ELR (cell line): ENCODE results near the gene SNX5.

ENCODE experiments used
- DNase-seq: peaks from one replicate; pipeline ENCODE4 v3.0.0-alpha.2; 2015; ENCODE audit warnings: low read depth

SNX5 gene

DNA sequence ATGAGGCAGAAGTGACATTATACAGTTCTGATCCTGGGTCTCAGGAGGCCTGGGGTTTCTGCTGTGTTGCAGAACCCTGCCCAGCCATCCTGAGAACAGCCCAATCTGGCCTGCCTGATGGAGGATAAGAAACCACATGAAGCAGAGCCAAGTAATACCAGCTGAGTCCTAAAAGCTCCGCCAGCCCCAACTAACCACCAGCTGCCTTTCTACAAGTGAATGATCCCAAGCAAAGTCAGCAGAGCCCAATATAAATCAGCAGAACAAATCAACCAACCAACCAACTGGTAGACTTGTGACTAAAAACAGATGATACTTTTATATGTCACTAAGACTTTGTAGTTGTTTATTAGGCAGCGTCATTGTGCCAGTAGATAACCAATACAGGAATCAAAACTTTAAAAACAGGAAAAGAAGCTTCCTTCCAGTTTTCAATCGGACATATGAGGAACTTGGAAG lies 52.1 kb downstream of the SNX5 start:
- DNase-seq, result no peak

GRCh38 chr20:17914957-17915356 lies 53.6 kb downstream of the SNX5 start:
- no peak for DNase-seq

DNA sequence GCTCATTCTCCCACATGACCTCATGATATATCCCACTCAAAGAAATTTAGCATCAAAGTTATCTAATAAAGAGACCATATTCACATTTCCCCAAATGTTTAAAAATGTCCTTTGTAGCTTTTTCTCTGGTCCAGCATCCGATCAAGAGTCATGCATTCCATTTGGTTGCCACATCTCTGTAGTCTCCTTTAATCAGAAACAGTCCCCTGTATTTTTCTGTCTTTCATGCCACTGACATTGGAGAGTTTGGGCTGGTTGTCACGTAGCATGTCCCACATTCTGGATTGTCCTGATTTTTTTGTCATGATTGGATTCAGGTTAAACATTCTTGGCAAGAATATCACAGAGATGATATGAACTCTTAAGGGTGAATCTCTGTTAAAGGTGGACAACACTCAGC lies 55.7 kb downstream of the SNX5 start:
- DNase-seq, result no peak

GRCh38 chr20:17911927-17912326 lies 56.7 kb downstream of the SNX5 start:
- DNase-seq, result no peak

DNA sequence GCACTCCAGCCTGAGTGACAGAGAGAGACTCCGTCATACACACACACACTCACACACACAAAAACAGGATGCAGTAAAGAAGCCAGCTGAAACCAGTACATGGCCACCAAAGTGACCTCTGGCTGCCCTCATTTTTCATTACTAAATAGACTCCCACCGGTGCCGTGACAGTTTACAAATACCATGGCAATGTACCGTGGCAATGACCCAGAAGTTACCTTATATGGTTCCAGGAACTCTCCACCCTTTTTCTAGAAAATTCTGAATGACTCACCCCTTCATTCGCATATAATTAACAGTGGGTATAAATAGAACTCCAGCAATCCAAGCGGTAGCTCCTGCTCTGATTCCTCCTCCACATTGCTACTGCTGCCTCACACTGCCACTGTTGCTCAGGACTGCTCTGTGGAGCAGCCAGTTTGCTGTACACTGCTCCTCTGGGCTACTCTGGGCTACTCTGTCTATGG lies 57.7 kb downstream of the SNX5 start:
- DNase-seq, result peak; percentile 49

- DNase-seq, result no peak
These were observed 58.7 kb downstream of the SNX5 start for GRCh38 chr20:17909869-17910321.

- DNase-seq, result no peak
These were observed 63.0 kb downstream of the SNX5 start for GRCh38 chr20:17905544-17905943.

GRCh38 chr20:17904027-17904426 lies 64.6 kb downstream of the SNX5 start:
- no peak for DNase-seq

- DNase-seq, result no peak
These were observed 66.0 kb downstream of the SNX5 start for GRCh38 chr20:17902531-17903083.

DNA sequence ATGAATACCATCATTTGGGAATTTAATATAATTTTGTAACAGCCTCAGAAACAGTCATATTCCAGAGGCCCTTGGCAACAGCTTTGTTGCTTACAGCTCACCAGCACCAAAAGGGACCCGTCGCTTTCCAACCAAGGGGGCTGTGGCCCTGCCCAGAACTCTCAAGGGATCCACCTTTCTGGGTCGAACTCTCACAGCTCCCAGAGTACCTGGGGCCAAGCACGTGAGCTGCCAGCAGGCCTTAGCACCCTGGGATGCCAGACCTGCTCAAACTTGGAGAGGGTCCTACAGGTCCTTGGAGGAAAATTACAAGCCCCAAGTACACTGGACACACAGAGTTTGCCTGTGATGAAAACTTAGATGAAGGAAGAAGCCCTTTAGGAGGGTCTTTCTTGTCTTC lies 66.6 kb downstream of the SNX5 start:
- no peak for DNase-seq

- DNase-seq, result peak; percentile 71
These were observed 70.0 kb downstream of the SNX5 start for GRCh38 chr20:17898548-17898994.

- DNase-seq, result peak; percentile 41
These were observed 70.9 kb downstream of the SNX5 start for GRCh38 chr20:17897566-17898307.

DNA sequence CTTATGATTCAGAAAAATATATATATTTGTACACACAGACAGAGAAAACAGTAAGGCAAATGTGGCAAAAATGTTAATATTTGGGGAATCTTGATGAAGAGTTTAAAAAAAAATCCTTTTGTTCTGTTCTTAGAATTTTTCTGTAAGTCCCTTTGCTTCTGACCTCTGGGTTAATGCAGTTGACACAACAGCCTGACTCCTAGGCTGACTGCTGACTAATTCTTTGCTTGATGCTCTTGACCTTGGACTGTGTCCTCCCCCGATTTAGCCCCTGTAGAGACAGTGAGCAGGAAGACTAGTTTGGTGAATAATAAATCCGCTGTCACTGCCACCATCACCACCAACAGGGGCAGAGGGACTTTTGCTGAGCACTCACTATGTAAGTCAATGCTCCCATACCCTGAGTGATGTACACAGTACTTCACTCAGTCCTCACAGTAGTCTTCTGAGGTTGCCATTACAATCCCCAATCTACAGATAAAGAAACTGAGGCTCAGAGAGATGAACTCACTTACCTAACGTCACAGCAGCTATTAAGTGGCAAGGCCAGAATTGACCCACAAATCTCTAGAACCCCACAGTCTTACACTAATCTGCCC lies 71.7 kb downstream of the SNX5 start:
- peak; percentile 35 for DNase-seq

DNA sequence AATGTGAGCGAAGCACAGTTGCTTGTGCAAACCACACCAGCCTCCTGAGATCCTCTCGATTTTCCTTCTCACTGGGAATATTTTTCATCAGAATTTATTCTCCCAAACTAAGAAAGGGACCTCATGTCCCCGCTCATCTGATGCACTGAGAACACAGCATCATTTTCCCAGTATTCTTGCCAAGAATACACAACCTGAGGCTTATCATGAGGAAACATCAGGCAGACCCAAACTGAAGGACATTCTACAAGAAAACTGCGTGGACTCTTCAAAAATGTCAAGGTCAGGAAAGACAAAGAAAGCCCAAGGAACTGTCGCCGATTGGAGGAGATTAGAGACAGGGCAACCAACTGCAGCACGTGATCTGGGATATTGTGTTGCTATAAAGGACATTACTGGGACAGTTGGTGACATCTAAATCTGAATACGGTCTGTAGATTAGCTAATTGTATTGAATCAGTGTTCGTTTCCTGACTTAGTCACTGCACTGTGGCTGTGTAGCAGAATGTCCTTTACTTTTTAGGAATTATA lies 72.3 kb downstream of the SNX5 start:
- peak; percentile 40 for DNase-seq

DNA sequence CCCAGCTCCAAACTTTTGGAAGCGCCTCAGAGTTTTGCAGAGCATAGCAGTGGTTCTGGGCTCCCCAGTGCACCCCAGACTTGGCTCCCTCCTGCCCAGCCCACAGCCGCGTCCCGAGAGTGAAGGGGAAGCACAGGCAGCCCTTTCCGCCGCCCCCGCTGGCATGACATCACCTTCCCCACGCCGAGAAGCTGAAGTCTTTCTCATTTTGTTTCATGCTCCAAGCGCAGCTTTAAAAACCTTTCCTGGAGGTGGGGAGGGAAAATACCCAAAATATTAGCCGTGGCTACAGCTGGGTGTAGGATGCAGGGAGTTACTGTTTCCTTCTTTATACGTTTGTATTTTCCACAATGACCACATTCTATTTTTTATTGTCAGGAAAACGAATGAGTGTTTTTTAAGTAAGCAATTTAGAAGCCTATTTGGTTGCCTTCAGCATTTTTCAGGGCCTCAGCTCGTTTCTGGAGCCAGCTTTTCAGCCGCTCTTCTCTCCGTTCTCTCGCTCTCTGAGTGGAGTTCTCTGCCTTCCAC lies 72.9 kb downstream of the SNX5 start:
- DNase-seq, result peak; percentile 74

- no peak for DNase-seq
These were observed 75.1 kb downstream of the SNX5 start for GRCh38 chr20:17893445-17893844.

DNA sequence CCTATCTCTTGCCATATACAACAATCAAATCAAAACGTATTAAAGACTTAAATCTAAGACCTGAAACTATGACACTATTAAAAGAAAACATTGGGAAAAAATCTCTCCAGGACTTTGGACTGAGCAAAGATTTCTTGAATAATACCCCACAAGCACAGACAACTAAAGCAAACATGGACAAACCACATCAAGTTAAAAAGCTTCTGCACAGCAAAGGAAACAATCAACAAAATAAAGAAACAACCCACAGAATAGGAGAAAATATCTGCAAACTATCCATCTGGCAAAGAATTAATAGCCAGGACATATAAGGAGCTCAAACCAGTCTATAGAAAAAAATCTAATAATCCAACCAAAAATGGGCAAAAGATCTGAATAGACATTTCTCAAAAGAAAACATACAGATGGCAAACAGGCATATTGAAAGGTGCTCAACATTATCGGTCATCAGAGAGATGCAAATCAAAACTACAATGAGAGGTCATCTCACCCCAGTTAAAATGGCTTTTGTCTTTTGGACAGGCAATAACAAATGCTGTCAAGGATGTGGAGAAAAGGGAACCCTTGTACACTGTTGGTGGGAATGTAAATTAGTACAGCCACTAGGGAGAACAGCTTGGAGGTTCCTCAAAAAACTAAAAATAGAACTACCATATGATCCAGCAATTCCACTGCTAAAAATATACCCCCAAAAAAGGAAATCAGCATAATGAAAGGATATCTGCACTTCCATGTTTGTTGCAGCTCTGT lies 76.2 kb downstream of the SNX5 start:
- DNase-seq, result no peak
